Calu3 (cell line): Measurements from ENCODE around the gene STAT6. TPM values are rescaled to one million over a fixed set of nuclear protein-coding genes. Genes with fewer than 3 reads are reported as not detected.

Source experiments
- BruUV-seq: library from RNA; stranded (reverse); fragments of 400-500 nt; replicated peaks from 2 replicates; lab custom pipeline; 2021; lab: Mats Ljungman, UMichigan
- CTCF ChIA-PET: fragments of 300-600 bp; sonication (Branson Sonifier 250); formaldehyde crosslinking; loops from one replicate; lab custom pipeline; 2022; ENCODE audit warnings: antibody characterized with exemption; lab: Charles Lee
- DNase-seq: peaks from one replicate; pipeline ENCODE4 v3.0.0; 2022
- H3K27ac Mint-ChIP-seq: one replicate; pipeline ENCODE4 v1.8.0; 2022; ENCODE audit warnings: mixed read lengths; ENCODE audit not compliant: unreplicated experiment
- H3K27me3 Mint-ChIP-seq: one replicate; pipeline ENCODE4 v1.8.0; 2022; ENCODE audit warnings: mixed read lengths; ENCODE audit not compliant: unreplicated experiment
- H3K36me3 Mint-ChIP-seq: one replicate; pipeline ENCODE4 v1.8.0; 2022; ENCODE audit warnings: mild to moderate bottlenecking, moderate library complexity, mixed read lengths; ENCODE audit not compliant: insufficient read depth, unreplicated experiment
- H3K4me1 Mint-ChIP-seq: one replicate; pipeline ENCODE4 v1.8.0; 2022; ENCODE audit warnings: mild to moderate bottlenecking, low read depth, mixed read lengths; ENCODE audit not compliant: unreplicated experiment
- H3K4me3 Mint-ChIP-seq: one replicate; pipeline ENCODE4 v1.8.0; 2022; ENCODE audit warnings: mild to moderate bottlenecking, low read depth, moderate library complexity, mixed read lengths; ENCODE audit not compliant: unreplicated experiment
- H3K9me3 Mint-ChIP-seq: one replicate; pipeline ENCODE4 v1.8.0; 2022; ENCODE audit warnings: low read depth, mixed read lengths; ENCODE audit not compliant: unreplicated experiment
- CTCF ChIP-seq: fragments of 200-600 bp; IDR thresholded peaks from one replicate; pipeline ENCODE4 v1.8.0; 2022; ENCODE audit warnings: antibody characterized with exemption; ENCODE audit not compliant: unreplicated experiment
- intact Hi-C: fragments of 100-400 bp; cut with micrococcal nuclease; formaldehyde crosslinking; loops from one replicate; pipeline ENCODE4 v1.10.0; 2022; ENCODE audit not compliant: unreplicated experiment
- total RNA-seq: library from RNA; stranded (reverse); gene quantifications from 2 replicates; pipeline ENCODE4 v1.2.3, GENCODE V29; 2022

The STAT6 gene
- total RNA-seq, 1 experiment from 2014 or later: 213 TPM

DNA sequence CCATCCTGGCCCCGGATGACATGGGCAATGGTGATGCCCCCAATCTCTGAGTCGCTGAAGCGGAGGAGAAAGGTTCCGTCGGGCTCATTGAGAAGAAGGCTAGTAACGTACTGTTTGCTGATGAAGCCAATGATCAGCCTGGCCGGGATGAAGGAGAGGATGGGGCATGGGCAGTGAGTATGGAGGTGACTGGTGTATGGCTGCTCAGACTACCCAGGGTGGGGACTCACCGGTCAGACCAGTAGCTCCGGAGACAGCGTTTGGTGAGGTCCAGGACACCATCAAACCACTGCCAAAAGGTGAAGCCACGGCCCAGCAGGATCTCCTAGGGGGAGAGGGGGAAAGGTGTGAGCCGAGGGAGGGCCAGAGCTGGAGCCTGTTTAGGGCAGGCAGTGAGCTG is 11.4 kb downstream of the STAT6 start:
- Mint-ChIP-seq H3K27ac (peak overlapping the region; percentile 44), H3K27me3 (no peaks in the 10 kb centered on the region), H3K36me3 (peaks cover 84% of the 10 kb centered on the region)

DNA sequence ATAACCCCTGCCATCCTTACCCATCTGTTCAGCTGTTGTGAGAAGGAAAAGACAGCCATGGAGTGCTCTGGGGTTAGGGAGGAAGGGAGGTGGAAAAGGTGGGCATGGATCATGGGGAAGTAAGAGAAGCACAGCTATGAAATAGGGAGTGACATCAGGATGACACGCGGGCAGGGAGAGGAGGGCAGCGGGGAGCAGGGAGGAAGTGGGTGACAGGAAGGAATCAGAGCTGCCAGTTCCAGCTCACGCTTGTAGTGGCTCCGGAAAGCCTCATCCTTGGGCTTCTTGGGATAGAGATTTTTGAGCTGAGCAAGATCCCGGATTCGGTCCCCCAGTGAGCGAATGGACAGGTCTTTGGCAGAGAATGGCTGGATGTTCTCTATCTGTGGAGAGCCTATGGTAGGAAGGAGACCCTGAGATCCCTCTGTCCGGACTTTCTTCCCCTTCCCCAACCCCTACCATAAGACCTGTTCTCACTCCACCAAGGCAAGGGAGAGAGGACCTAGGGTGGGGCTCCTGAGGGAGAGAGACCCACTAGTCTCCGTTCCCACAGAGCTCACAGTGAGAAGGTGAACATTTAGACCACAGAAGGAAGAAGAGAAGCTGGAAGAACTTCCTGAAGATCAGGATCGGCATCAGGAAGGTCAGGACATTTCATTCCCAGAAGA is 12.0 kb downstream of the STAT6 start:
- peak overlapping the region; percentile 44 for H3K27ac Mint-ChIP-seq
- no peaks in the 10 kb centered on the region for H3K27me3 Mint-ChIP-seq
- TF ChIP-seq CTCF: no peak
- no peaks in the 10 kb centered on the region for H3K9me3 Mint-ChIP-seq
- H3K36me3 Mint-ChIP-seq: peaks cover 86% of the 10 kb centered on the region
- CTCF ChIA-PET: interaction anchor here (0.7 kb wide), 1 partner anchor 20 kb away, joined by 3 read pairs; the partner anchor contains the start of gene NEMP1
- no peak for DNase-seq
- intact Hi-C loops: no loop called here
- H3K4me1 Mint-ChIP-seq: peaks cover 21% of the 10 kb centered on the region
- H3K4me3 Mint-ChIP-seq: no peak overlapping the region
- no TSS peak for BruUV-seq

More for the DNA sequence above, 11.4 kb downstream of the STAT6 start:
- BruUV-seq: no TSS peak
- H3K4me3 Mint-ChIP-seq: no peak overlapping the region
- intact Hi-C loops: no loop called here
- CTCF ChIA-PET: no interaction called here
- no peak for DNase-seq
- H3K4me1 Mint-ChIP-seq: peaks cover 17% of the 10 kb centered on the region
- no peak for TF ChIP-seq CTCF
- no peaks in the 10 kb centered on the region for H3K9me3 Mint-ChIP-seq

- Mint-ChIP-seq H3K36me3 (peaks cover 91% of the 10 kb centered on the region), H3K27me3 (no peaks in the 10 kb centered on the region), H3K27ac (no peak overlapping the region), H3K9me3 (no peaks in the 10 kb centered on the region), H3K4me3 (no peak overlapping the region), H3K4me1 (peaks cover 28% of the 10 kb centered on the region)
- no peak for TF ChIP-seq CTCF
- BruUV-seq: no TSS peak
- no peak for DNase-seq
- intact Hi-C loops: no loop called here
- CTCF ChIA-PET: interaction anchor here (0.7 to 2.8 kb wide), 2 partner anchors 13 to 20 kb away, joined by 3 to 8 read pairs; partner anchors contain the start of genes NEMP1 and STAT6
These were observed 12.6 kb downstream of the STAT6 start for GRCh38 chr12:57098546-57098945.

DNA sequence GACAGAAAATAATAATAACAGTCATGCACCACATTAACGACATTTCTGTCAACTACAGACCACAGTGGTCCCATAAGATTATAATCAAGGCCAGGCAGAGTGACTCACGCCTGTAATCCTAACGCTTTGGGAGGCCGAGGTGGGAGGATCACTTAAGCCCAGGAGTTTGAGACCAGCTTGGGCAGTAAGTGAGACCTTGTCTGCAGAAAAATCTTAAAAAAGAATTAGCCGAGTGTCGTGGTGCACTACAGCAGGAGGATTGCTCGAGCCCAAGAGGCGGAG is 13.7 kb downstream of the STAT6 start:
- intact Hi-C loops: no loop called here
- no peak overlapping the region for H3K4me3 Mint-ChIP-seq
- H3K27me3 Mint-ChIP-seq: no peaks in the 10 kb centered on the region
- H3K27ac Mint-ChIP-seq: no peak overlapping the region
- BruUV-seq: no TSS peak
- DNase-seq: no peak
- CTCF ChIA-PET: interaction anchor here (2.8 kb wide), 1 partner anchor 14 kb away, joined by 8 read pairs; the partner anchor contains the start of gene STAT6
- H3K36me3 Mint-ChIP-seq: peaks cover 91% of the 10 kb centered on the region
- no peaks in the 10 kb centered on the region for H3K9me3 Mint-ChIP-seq
- TF ChIP-seq CTCF: no peak
- H3K4me1 Mint-ChIP-seq: peaks cover 38% of the 10 kb centered on the region
